Neural crest cell (in vitro differentiated cells): ENCODE results near the gene PACSIN2. TPM values are rescaled to one million over a fixed set of nuclear protein-coding genes. Genes with fewer than 3 reads are reported as not detected.
"Not testable (repeated sequence)": the region's sequence is repeated elsewhere in the genome, so short reads cannot be mapped to it uniquely, and the experiment has no call there.

Experiments used
- DNase-seq: peaks from one replicate; pipeline ENCODE4 v3.0.0; 2021; ENCODE audit warnings: low read depth, mixed read lengths, low spot score
- H3K27ac Mint-ChIP-seq: one replicate; pipeline ENCODE4 v1.8.0; 2021; ENCODE audit warnings: mild to moderate bottlenecking, mixed read lengths; ENCODE audit not compliant: unreplicated experiment
- H3K27me3 Mint-ChIP-seq: 2 replicates; pipeline ENCODE4 v1.8.0; 2021; ENCODE audit warnings: low read depth, mild to moderate bottlenecking, mixed read lengths
- H3K36me3 Mint-ChIP-seq: 2 replicates; pipeline ENCODE4 v1.8.0; 2021; ENCODE audit warnings: low read depth, mild to moderate bottlenecking, mixed read lengths
- H3K4me1 Mint-ChIP-seq: 2 replicates; pipeline ENCODE4 v1.8.0; 2021; ENCODE audit warnings: mixed read lengths
- H3K4me3 Mint-ChIP-seq: one replicate; pipeline ENCODE4 v1.8.0; 2021; ENCODE audit warnings: mild to moderate bottlenecking, mixed read lengths
- H3K9me3 Mint-ChIP-seq: 2 replicates; pipeline ENCODE4 v1.8.0; 2021; ENCODE audit warnings: mixed read lengths
- CTCF ChIP-seq: fragments of 200-600 bp; sonication (generic); conservative IDR thresholded peaks from 2 replicates; pipeline ENCODE4 v1.5.0; 2021; ENCODE audit warnings: antibody characterized with exemption, mild to moderate bottlenecking
- total RNA-seq: library from RNA; stranded (reverse); gene quantifications from 2 replicates; pipeline ENCODE4 v1.2.1, GENCODE V29; 2021

The PACSIN2 gene
- total RNA-seq, 1 donor from 2014 or later, result 79.4 TPM

- Mint-ChIP-seq H3K27me3 (no peaks in the 10 kb centered on the region), H3K9me3 (no peaks in the 10 kb centered on the region), H3K36me3 (no peaks in the 10 kb centered on the region), H3K4me3 (no peak overlapping the region), H3K4me1 (peaks cover 83% of the 10 kb centered on the region), H3K27ac (peak overlapping the region; percentile 94)
- DNase-seq, result no peak
- TF ChIP-seq CTCF, result no peak
Observed at GRCh38 chr22:42937164-42937843, 77.6 kb downstream of the PACSIN2 start.

- Mint-ChIP-seq H3K4me1 (peaks cover 88% of the 10 kb centered on the region), H3K27ac (peak overlapping the region; percentile 94)
- not testable (repeated sequence) for DNase-seq, H3K27me3 Mint-ChIP-seq, H3K9me3 Mint-ChIP-seq, H3K4me3 Mint-ChIP-seq, H3K36me3 Mint-ChIP-seq
Observed at GRCh38 chr22:42936680-42937079, 78.3 kb downstream of the PACSIN2 start.

GRCh38 chr22:42934338-42934737 lies 80.6 kb downstream of the PACSIN2 start:
- H3K27me3 Mint-ChIP-seq, result no peaks in the 10 kb centered on the region
- H3K27ac Mint-ChIP-seq, result peak overlapping the region; percentile 97
- peaks cover 91% of the 10 kb centered on the region for H3K4me1 Mint-ChIP-seq
- TF ChIP-seq CTCF, result no peak
- H3K4me3 Mint-ChIP-seq, result peak overlapping the region; percentile 80
- H3K36me3 Mint-ChIP-seq, result peaks cover 3% of the 10 kb centered on the region
- DNase-seq, result no peak
- no peaks in the 10 kb centered on the region for H3K9me3 Mint-ChIP-seq

GRCh38 chr22:42933485-42934091 lies 81.4 kb downstream of the PACSIN2 start:
- Mint-ChIP-seq H3K36me3 (peaks cover 3% of the 10 kb centered on the region), H3K27me3 (no peaks in the 10 kb centered on the region), H3K9me3 (no peaks in the 10 kb centered on the region), H3K4me1 (peaks cover 90% of the 10 kb centered on the region), H3K27ac (peak overlapping the region; percentile 97), H3K4me3 (peak overlapping the region; percentile 80)
- DNase-seq, result no peak
- no peak for TF ChIP-seq CTCF

GRCh38 chr22:42932857-42933484 lies 82.0 kb downstream of the PACSIN2 start:
- H3K27ac Mint-ChIP-seq, result peak overlapping the region; percentile 97
- H3K4me1 Mint-ChIP-seq, result peaks cover 84% of the 10 kb centered on the region
- H3K27me3 Mint-ChIP-seq, result no peaks in the 10 kb centered on the region
- peak overlapping the region; percentile 80 for H3K4me3 Mint-ChIP-seq
- no peak for DNase-seq
- TF ChIP-seq CTCF, result no peak
- H3K9me3 Mint-ChIP-seq, result no peaks in the 10 kb centered on the region
- peaks cover 3% of the 10 kb centered on the region for H3K36me3 Mint-ChIP-seq

GRCh38 chr22:42932197-42932519 lies 82.8 kb downstream of the PACSIN2 start:
- Mint-ChIP-seq H3K9me3 (no peaks in the 10 kb centered on the region), H3K27me3 (no peaks in the 10 kb centered on the region), H3K27ac (peak overlapping the region; percentile 89), H3K36me3 (peaks cover 3% of the 10 kb centered on the region), H3K4me3 (peak overlapping the region; percentile 23), H3K4me1 (peaks cover 76% of the 10 kb centered on the region)
- no peak for DNase-seq
- no peak for TF ChIP-seq CTCF
